HPDE6-E6E7 (cell line): Measurements from ENCODE around the gene MSRB3.
"Not testable (repeated sequence)": the region's sequence is repeated elsewhere in the genome, so short reads cannot be mapped to it uniquely, and the experiment has no call there.

Source experiments
- DNase-seq: peaks from one replicate; pipeline ENCODE4 v3.0.0; 2011; ENCODE audit warnings: missing footprints; ENCODE audit errors: extremely low spot score

MSRB3 gene

DNA sequence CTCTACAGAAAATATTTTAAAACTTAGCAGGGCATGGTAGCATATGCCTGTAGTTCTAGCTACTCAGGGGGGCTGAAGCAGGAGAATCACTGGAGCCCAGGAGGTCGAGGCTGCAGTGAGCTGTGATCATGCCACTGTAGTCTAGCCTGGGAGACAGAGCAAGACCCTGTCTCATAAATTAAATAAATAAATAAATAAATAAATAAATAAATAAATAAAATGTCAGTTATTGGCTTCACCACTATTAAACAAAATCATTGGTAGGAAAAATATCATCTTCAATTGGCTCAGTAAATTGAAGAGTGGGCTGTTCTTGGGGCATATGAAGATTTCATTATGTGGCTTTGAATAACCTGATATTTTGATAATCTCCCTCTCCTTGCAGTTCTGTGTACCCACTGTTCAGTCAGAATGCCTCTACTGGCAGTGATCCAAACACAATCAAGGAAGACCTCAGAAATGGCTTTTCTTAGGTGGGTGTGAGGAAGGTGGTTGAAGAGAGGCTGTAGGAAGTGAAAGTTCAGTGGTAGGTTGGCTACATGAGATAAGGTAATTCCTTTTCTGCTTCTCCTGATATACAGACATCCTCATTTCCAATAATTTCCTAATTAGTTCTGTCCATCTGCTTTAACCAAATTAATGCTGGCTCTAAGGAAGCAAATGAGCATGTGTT lies 175.8 kb downstream of the MSRB3 start:
- DNase-seq, result no peak

- DNase-seq, result not testable (repeated sequence)
Observed at GRCh38 chr12:65457341-65457740, 178.9 kb downstream of the MSRB3 start.

DNA sequence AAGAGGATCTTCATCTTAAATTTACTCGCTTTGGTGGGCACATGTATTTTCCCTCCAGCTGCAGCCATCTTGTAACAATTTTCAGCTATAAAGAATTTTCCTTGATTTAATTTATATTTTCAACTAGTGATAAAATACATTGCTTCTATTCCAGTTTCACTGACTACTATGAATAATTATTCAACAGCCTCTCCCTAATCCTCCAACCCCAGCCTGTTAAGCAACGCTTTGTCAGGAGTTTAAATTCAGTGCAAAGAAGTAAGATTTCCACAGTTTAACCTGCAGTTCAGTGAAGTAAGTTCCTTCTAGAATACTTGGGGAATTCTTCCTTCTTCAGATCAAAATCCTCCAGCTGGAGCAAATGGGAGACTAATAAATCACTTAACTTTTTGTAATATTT lies 180.2 kb downstream of the MSRB3 start:
- no peak for DNase-seq

DNA sequence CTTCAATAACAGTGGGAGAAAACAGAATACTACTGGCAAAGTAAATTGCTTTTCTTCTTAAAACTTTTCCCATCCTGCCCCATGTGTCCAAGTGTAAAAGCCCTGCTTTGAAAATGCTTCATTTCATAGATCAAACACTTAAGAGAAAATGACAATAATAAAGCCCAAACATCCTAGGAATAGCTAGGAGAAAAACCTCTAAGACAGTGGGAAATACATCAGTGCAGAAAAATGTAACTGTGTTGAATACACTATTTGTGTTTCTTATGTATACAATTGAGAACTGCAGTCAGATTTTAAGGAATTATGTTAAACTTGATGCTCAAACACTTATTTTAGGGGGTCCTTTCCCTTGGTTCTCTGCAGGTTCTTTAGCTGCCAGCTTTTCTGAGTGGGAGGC lies 181.1 kb downstream of the MSRB3 start:
- no peak for DNase-seq

DNA sequence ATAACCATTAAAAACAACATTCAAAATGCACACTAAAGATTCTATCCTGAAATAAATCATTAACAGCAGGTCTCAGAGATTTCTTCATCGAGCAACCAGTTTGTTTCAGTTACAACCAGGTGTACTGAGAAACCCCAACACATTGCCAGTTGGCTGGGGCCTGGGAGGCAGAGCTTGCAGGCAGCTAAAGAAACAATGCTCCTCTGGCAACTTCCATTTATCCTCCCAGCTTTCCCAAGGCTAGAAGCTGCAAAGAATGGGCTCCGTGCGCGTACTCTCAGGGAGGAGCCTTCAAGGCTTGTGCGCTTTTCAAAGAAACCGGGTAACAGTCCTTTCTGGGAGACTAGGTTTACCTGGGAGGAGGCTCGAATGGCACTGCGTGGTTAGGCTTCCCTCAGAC lies 181.6 kb downstream of the MSRB3 start:
- DNase-seq, result no peak

DNA sequence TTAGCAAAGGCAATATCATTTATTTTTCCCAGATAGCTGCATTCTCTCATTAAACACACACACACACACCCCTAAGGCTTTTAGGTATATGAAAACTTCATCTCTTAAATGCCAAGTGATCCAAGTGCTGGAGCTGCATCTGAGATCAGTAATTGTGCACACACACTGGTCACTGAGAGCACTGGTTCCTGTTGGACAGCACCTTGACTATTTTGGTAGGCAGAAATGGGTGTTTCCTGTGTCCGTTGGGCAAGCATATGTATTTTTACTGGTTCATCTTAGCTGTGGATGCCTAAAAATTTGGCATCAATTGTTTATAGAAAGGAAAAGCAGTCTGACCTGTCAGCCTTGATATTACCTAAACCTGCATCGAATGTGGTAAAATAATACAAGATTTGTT lies 182.5 kb downstream of the MSRB3 start:
- no peak for DNase-seq

- DNase-seq, result no peak
Observed at GRCh38 chr12:65462484-65462883, 184.0 kb downstream of the MSRB3 start.

- no peak for DNase-seq
Observed at GRCh38 chr12:65463082-65463481, 184.6 kb downstream of the MSRB3 start.

DNA sequence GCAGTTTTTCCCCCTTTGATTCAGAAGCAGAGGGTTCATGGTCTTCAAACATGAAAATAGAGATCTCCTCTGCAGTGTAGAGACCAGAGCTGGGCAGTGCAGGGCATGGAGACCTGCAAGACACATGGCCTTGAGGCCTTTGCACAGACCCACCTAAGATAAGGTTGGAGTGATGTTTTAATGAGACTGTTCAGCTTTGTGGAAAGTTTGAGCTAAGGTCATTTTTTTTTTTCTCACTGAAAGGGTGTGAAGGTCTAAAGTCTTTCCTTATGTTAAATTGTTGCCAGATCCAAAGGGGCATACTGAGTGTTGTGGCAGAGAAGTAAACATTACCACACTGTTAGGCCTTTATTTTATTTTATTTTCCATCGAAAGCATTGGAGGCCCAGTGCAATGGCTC lies 185.1 kb downstream of the MSRB3 start:
- DNase-seq, result no peak

GRCh38 chr12:65464930-65465329 lies 186.4 kb downstream of the MSRB3 start:
- DNase-seq, result no peak

- no peak for DNase-seq
Observed at GRCh38 chr12:65465766-65466547, 187.5 kb downstream of the MSRB3 start.

DNA sequence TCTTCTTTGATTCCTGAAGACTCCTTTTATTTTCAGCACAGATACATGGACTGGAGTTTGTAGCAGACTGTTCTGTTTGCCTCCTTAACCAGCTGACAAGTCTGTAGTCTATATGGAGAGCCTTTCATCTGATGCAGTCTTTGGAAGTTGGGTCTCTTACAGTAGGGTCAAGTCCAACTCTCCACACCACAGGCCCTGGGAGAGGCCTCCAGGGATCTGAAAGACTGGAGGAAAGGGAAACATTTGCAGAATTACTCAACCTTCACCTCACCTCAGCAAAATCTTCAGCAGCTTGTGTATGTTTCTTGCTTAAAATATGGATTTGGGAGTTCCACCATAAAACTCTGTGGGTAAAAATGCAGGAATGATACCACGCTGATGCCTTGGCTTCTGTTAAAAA lies 188.4 kb downstream of the MSRB3 start:
- no peak for DNase-seq

DNA sequence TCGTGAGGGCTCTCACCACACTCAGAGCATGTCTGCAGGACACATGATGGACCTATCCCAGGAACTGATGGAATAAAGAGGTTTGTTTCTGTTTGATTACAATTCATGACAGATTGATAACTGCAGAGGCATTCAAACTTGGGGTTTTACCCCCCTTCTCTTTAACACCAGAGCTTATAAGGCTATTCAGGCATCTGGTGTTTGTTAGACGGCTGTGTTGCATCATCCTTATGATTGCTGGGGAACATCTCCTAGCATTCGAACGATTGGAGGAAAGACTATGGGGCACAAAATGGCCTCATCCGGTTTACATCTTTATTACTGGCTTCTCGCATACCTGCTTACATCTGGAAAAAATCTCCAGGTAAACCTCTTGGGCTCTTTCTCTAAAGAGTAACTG lies 191.8 kb downstream of the MSRB3 start:
- no peak for DNase-seq

GRCh38 chr12:65472079-65472478 lies 193.6 kb downstream of the MSRB3 start:
- DNase-seq, result no peak

GRCh38 chr12:65474831-65475230 lies 196.3 kb downstream of the MSRB3 start:
- no peak for DNase-seq

GRCh38 chr12:65477721-65478120 lies 199.2 kb downstream of the MSRB3 start:
- no peak for DNase-seq

- DNase-seq, result not testable (repeated sequence)
Observed at GRCh38 chr12:65483891-65484516, 205.5 kb downstream of the MSRB3 start.

GRCh38 chr12:65488197-65488596 lies 209.7 kb downstream of the MSRB3 start:
- no peak for DNase-seq

DNA sequence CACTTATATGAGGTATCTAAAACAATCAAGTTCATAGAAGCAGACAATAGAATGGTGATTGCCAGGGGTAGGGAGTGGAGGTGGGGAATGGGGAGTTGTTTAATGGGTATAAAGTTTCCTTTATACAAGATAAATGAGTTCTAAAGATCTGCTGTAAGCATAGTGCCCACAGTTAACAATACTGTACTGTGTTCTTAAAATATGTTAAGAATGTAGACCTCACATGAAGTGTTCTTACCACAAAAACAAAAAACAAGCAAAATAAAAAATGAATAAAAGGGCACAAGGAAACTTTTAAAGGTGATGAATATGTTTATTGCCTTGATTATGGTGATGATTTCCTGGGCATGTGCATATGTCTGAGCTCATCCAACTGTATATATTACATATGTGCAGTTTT lies 211.8 kb downstream of the MSRB3 start:
- DNase-seq, result no peak

DNA sequence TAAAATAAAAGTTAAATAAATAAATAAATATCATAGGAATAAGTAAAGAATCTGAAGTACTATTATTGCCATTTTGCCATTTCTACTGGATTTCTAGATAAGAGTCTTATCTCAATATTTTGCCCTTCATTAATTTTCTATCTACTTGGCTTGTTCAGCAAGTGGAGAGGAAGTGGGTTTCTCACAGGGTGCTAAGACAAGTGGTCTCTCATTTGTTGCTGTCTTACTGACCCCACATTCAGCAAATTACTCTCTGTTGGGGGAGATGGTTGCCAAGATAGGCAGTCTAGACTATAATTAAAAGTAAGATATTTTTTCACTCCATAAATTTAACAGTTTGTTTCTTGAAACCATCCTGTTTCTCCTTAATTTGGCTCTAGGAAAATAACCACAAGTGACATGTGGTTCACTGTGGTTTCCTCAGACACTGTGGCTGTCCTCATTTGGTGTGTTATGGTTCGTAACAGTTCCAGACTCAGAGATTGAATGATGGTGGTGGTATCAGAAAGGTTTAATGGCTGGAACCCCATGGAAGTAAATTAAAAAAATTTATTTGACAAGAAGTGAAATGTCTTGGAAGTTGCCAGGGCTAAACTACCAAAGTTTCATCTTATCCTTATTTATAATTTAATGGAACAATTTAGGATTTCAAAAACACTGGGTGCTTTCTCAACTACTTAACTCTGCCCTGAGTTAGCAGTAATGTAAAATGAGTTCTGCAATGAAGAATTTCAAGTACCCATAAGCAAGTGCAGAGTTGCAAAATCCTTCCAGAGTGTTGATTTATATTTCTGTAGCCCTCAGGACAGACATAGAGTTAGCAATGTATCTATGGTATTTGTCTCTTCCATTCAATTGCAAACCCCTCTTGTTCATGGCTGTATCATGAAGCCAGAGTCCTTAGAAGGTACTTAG lies 214.8 kb downstream of the MSRB3 start:
- no peak for DNase-seq

- DNase-seq, result no peak
Observed at GRCh38 chr12:65493913-65494245, 215.4 kb downstream of the MSRB3 start.

GRCh38 chr12:65494537-65494936 lies 216.1 kb downstream of the MSRB3 start:
- DNase-seq, result no peak
